ENCODE data around the gene DPPA4.

DPPA4 gene

DNA sequence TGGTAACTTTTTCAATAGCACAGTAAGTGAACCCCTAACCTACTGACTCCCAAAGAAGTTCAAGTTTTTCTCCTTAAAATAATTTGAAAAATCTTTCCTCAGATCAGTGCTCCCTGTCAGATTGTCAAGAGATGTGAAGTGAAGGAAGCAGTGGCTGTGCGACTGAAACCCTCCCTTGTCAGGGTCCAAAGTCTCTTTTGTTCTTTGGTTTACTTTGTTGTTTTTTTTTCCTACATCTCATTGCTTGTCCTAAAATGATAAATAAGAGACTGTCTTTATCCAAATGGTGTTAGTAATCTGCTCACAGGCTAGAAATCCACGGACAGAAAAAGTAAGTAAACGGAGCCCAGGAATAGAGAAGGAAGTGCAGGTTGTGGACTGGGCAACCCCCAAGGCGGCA, 976 bp upstream of the DPPA4 start:
- no peak for DNase-seq (ENCODE audit: low read depth)

DNA sequence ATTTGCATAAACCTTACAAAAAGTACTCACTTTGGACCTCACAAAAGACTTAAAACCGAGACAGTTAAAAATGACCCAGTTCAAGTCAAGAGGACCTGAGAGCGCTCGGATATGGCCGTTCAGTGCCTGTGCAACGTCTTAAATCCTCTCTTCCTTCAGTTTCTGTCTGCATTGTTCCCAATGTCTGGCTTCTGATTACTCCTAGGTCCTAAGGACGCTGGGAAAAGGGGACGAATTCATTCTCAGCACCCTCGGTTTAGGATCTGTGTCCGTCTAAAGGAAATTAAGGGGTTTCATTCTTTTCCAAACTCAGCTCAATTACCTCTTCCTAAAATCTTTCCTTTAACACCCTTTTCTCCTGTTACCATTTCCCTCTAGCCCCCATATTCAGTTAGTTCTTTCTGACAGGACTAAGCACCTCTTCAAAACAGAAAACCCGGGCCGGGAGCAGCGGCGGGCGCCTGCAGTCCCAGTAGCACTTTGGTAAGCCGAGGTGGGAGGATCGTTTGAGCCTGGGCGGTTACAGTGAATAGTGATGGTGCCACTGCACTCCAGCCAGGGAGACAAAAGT, 970 bp downstream of the DPPA4 start:
- no peak for DNase-seq (ENCODE audit: low read depth)

DNA sequence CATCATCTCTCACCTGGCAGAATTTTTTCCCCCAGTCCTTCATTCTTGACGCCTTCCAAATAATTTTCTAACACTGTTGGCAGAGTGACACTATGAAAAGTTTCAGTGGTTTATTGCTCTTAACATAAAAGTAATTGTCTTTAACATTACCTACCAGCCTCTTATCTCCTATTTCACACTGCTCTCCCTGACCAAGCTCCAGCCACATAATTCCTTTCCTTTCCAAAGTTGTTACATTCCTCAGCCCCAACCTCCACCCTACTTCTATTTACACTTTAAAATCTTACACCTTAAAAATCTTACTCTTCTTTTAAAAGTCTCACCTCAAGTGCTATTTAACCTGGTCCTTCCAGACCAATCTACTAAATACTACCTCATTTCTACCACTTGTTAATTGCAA, 2.8 kb downstream of the DPPA4 start:
- DNase-seq (ENCODE audit: low read depth) = no peak

DNA sequence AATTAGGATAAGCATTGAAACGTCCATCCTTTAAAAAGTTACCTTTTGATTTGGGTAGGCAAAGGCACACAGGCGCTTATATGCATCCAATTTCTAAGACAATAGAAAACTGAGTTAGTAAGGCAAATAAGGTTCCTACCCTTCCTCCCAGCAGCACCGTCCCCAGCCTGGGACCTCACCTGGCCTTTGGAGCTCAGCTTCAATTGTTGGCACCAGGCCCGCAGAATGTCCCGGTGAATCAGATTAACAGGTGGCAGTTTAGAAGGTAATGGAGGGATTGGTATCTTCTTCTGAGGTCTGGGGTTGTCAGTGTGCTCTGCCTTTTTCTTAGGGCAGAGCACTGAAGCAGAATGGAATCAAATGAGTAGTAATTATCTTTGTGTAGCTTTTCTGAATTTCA, 5.7 kb downstream of the DPPA4 start:
- DNase-seq (ENCODE audit: low read depth) = no peak

DNA sequence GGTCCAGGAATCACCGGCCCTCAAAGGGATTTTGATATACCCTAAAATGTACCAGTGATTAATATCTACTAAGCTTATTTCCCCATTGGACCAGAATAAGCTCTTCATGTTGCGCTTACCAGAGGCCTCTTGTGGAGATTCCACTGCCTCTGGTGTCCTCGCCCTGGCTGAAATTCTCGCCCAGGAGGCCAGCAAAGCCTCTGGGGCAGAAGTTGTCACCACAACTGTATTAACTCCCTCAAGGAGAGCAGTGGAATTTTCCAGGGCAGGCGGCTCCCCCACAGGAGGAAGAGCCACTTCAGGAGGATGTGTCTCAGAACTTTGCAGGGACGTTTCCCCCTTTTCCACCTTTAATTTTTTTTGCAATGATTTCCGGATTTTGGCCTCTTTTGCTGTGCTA, 6.9 kb downstream of the DPPA4 start:
- no peak for DNase-seq (ENCODE audit: low read depth)

DNA sequence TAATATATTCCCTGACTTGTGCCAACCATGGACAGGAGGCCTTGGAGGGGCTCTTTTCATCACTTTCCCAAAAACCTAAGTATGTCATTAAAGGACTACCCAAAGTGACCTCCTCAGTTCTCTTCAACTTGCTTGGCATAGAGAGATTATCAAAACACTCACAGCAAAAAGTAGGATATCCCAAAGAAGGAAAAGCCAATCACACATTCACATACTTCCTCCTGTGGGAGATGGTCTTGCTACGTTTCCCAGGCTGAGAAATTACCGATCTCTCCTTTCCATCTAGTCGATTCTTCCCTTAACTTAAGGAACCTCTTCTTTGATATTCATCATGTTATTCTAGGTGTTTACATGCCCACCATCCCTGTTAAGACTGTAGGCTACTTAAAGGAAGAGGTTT, 9.1 kb downstream of the DPPA4 start:
- no peak for DNase-seq (ENCODE audit: low read depth)

DNA sequence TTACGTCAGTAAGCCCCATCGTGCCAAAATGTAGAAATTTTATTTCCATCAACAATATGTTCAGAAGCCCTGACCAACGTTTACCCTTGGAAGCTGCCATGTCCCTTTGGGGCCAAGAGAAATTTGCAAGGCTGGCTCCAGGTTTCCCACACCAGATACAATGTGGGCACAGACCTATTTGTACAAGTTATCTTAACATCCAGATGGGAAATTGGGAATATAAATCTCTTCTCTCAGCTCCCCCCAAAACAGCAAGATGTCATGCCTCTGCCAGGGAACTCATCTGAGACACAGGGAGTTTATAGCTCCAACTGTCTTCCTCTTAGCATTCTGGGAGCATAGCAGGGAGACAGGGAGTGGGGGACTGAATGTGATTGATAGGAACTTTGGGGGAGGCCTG, 11.7 kb downstream of the DPPA4 start:
- DNase-seq (ENCODE audit: low read depth) = no peak

DNA sequence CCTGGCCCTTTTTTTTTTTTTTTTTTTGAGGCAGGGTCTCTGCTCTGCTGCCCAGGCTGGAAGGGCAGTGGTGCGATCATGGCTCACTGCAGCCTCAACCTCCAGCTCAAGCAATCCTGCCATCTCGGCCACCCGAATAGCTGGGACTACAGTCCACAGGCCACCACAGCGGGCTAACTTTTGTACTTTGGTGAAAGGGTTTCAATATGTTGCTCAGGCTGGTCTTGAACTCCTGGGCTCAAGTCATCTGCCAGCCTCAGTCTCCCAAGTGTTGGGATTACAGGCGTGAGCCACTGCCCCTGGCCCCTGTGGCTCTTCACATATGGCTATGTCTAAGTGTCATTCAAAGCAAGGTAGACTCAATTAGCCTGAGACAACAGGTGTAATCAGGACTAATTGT, 12.2 kb downstream of the DPPA4 start:
- no peak for DNase-seq (ENCODE audit: low read depth)

DNA sequence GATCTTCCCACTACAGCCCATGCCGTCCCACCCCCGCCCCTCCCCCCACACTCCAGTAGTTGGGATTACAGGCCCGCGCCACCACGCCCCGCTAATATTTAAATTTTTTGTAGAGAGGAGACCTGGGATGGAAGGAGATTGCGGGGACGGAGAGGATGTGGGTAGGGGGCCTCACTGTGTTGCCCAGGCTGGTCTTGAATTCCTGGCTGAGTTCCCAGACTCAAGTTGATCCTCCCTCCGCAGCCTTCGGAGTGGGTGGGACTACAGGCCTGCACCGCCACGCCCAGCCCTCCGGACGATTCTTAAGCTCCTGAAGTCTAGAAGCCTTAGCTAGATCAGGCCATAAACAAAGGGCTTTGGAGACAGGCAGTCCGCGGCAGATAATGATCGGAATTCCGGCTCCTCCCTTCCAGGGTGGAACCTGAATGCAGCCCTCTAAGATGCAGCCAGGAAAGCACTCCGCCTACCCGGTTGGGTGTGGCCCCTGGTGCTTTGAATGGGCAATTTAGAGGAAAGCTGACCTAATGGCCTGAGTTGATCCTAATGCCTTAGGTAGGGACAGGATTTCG, 21.1 kb downstream of the DPPA4 start, which contains the start of gene DPPA2:
TSS of gene DPPA2 (minus strand) at position 356 of the 569 bp plus-strand sequence. CDS start 1,975 bp downstream, outside the sequence.
- DNase-seq (ENCODE audit: low read depth) = no peak

DNA sequence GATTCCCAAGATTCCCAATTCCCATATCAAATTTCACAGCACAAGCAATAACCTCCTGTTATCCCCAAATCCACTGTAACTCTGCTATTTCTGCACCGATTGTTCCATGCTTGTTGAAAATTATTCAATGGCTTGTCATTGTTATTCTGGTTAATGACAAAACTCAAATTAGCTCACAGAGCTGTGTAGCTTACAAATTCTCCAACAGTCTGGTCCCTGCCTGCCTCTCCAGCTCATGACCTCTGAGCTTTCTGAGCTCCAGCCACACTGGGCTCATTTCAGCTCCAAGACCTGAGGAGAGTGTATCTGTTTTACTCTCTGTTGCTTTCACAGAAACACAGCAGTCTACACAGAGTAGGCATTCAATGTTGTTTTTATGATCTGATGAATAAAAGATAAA, 24.3 kb downstream of the DPPA4 start:
- no peak for DNase-seq (ENCODE audit: low read depth)

DNA sequence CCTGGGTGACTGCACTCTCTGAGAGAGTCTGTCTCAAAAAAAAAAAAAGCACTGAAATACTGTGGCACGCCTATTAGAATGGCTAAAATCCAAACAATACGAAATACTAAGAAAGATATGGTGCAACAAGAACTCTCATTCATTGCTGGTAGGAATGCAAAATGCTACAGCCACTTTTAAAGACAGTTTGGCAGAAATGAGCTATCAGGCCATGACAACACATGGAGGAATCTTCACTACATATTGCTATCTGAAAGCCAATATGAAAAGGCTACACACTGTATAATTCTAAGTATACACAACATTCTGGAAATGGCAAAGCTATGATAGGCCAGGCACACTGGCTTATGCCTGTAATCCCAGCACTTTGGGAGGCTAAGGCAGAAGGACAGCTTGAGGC, 39.9 kb downstream of the DPPA4 start:
- no peak for DNase-seq (ENCODE audit: low read depth)

DNA sequence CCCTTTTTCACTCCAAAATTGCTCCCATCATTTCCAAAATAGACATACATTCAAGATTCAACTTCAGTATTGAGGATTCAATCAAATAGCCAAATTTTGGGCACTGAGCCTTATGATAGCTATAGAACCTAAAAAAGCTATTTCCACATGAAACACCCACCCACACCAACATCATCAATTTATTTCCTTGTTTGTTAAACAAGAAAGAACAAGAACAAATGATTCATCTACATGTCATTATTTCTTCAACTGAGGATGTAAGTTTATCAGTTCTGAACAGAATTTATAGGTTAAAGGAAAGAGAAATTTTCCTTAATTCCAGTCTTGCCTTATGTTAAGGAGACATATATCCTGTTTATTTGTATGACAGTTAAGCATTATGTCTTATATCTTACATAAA, 53.3 kb downstream of the DPPA4 start:
- DNase-seq (ENCODE audit: low read depth) = no peak

DNA sequence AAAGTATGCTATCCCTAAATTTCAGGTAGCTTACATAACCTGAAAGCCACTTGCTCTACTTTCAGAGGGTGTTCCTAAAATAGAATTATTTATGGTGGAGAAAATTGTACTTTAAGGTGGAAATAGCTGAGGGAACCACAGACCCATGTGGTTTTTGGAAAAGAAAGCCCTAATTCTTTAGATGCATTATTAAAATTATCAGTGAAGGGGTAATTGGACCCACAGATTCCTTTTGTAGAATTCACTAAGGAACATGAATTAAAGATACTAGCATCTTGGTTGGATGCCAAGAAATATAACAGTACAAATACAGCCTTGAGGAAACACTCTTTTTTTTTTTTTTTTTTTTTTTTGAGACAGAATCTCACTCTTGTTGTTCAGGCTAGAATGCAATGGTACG, 58.8 kb downstream of the DPPA4 start:
- DNase-seq (ENCODE audit: low read depth) = no peak

DNA sequence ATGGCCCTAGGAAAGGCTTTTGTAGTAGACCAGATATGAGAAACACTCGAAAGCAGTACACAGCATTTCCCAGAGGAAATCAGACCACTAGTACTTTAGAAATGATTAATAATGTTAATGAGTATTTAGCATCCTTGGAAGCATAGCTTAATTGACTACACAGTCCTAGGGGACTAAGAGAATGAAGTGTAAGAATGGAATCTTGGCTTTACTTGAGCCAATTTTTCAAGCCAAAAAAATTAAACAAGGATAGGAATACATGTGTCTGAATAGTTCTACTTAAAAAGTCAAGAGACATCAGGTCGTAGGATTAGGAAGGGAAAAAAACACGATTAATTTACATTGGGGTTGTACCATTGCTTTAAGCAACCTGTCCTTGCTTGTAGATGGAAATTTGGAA, 59.2 kb downstream of the DPPA4 start:
- no peak for DNase-seq (ENCODE audit: low read depth)
